ENCODE data around the gene MTHFD1L. TPM values are rescaled to one million over a fixed set of nuclear protein-coding genes. Genes with fewer than 3 reads are reported as not detected.

MTHFD1L gene
- total RNA-seq, 4 donors from 2014 or later = 2.5 to 7.1 (median 4.2) TPM

- Histone ChIP-seq H3K36me3 (no peaks in the 10 kb centered on the region), H3K4me3 (no peak overlapping the region), H3K9me3 (no peaks in the 10 kb centered on the region), H3K4me1 (peaks cover 0 to 7% (median 2%) of the 10 kb centered on the region in 4 donors), H3K27me3 (no peaks in the 10 kb centered on the region), H3K27ac (replicated peaks in 1 of 4) (no peak overlapping the region)
- TF ChIP-seq POLR2AphosphoS5 (IDR thresholded peaks at IDR 0.05) (peak in 1 of 2 donors; percentile 21), EP300 (IDR thresholded peaks at IDR 0.05) (no peak), CTCF (IDR thresholded peaks at IDR 0.05) (no peak)
- DNase-seq (ENCODE audit: extremely low spot score) = no peak
- intact Hi-C loops (cut with DNase I) = no loop called here
Observed at GRCh38 chr6:150999107-150999506, 133.6 kb downstream of the MTHFD1L start.

- no peak overlapping the region for H3K4me3 ChIP-seq
- TF ChIP-seq CTCF (IDR thresholded peaks at IDR 0.05) = no peak
- TF ChIP-seq EP300 (IDR thresholded peaks at IDR 0.05) = no peak
- TF ChIP-seq POLR2A (IDR thresholded peaks at IDR 0.05; ENCODE audit: low read depth) = no peak
- TF ChIP-seq POLR2AphosphoS5 (IDR thresholded peaks at IDR 0.05) = no peak
- no peaks in the 10 kb centered on the region for H3K9me3 ChIP-seq
- 86% methylated on average over 6 of the region's 6 CpGs for WGBS
- peaks cover 0 to 12% (median 7%) of the 10 kb centered on the region in 4 donors for H3K4me1 ChIP-seq
- intact Hi-C loops (cut with DNase I) = no loop called here
- H3K27me3 ChIP-seq = no peaks in the 10 kb centered on the region
- no peak for DNase-seq (ENCODE audit: extremely low spot score)
- no peaks in the 10 kb centered on the region for H3K36me3 ChIP-seq
- no peak overlapping the region for H3K27ac ChIP-seq (replicated peaks in 1 of 4)
Observed at GRCh38 chr6:150999576-150999975, 134.1 kb downstream of the MTHFD1L start.

GRCh38 chr6:151001387-151002056, 136.0 kb downstream of the MTHFD1L start:
- no peak for DNase-seq (ENCODE audit: extremely low spot score)
- intact Hi-C loops (cut with DNase I) = no loop called here

GRCh38 chr6:151002057-151002450, 136.6 kb downstream of the MTHFD1L start:
- no peak for TF ChIP-seq EP300 (IDR thresholded peaks at IDR 0.05)
- no peak for TF ChIP-seq CTCF (IDR thresholded peaks at IDR 0.05)
- no peak for TF ChIP-seq POLR2A (IDR thresholded peaks at IDR 0.05; ENCODE audit: low read depth)
- TF ChIP-seq POLR2AphosphoS5 (IDR thresholded peaks at IDR 0.05) = no peak
- H3K4me3 ChIP-seq = no peak overlapping the region
- no peak overlapping the region for H3K27ac ChIP-seq (replicated peaks in 1 of 4)
- 61% methylated on average over 2 of the region's 2 CpGs for WGBS
- H3K27me3 ChIP-seq = no peaks in the 10 kb centered on the region
- no peak for DNase-seq (ENCODE audit: extremely low spot score)
- H3K4me1 ChIP-seq = peaks cover 5 to 21% (median 15%) of the 10 kb centered on the region in 4 donors
- no peaks in the 10 kb centered on the region for H3K9me3 ChIP-seq
- intact Hi-C loops (cut with DNase I) = no loop called here
- no peaks in the 10 kb centered on the region for H3K36me3 ChIP-seq

More at GRCh38 chr6:151001387-151002056, 136.0 kb downstream of the MTHFD1L start:
- TF ChIP-seq POLR2A (IDR thresholded peaks at IDR 0.05; ENCODE audit: low read depth) = no peak
- TF ChIP-seq EP300 (IDR thresholded peaks at IDR 0.05) = no peak
- no peak for TF ChIP-seq CTCF (IDR thresholded peaks at IDR 0.05)
- TF ChIP-seq POLR2AphosphoS5 (IDR thresholded peaks at IDR 0.05) = no peak
- no peaks in the 10 kb centered on the region for H3K27me3 ChIP-seq
- no peak overlapping the region for H3K4me3 ChIP-seq
- no peaks in the 10 kb centered on the region for H3K9me3 ChIP-seq
- H3K4me1 ChIP-seq = peaks cover 5 to 21% (median 15%) of the 10 kb centered on the region in 4 donors
- no peak overlapping the region for H3K27ac ChIP-seq (replicated peaks in 1 of 4)
- H3K36me3 ChIP-seq = no peaks in the 10 kb centered on the region
- 93% methylated on average over 5 of the region's 5 CpGs for WGBS

GRCh38 chr6:151002491-151002935, 137.0 kb downstream of the MTHFD1L start:
- TF ChIP-seq EP300 (IDR thresholded peaks at IDR 0.05) (no peak), POLR2AphosphoS5 (IDR thresholded peaks at IDR 0.05) (no peak)
- over 99% methylated on average over 17 of the region's 17 CpGs for WGBS
- no peak overlapping the region for H3K27ac ChIP-seq (replicated peaks in 1 of 4)
- no peaks in the 10 kb centered on the region for H3K27me3 ChIP-seq
- H3K9me3 ChIP-seq = no peaks in the 10 kb centered on the region
- no peak overlapping the region for H3K4me3 ChIP-seq
- intact Hi-C loops (cut with DNase I) = no loop called here
- peaks cover 5 to 21% (median 15%) of the 10 kb centered on the region in 4 donors for H3K4me1 ChIP-seq
- DNase-seq (ENCODE audit: extremely low spot score) = no peak
- no peaks in the 10 kb centered on the region for H3K36me3 ChIP-seq
